GM19351 (cell line): Measurements from ENCODE around the gene COMMD10.

Source experiments
- ATAC-seq: cut with Tn5 transposase; IDR thresholded peaks from one replicate; pipeline ENCODE4 v1.9.1; 2021; ENCODE audit warnings: mild to moderate bottlenecking, moderate library complexity; ENCODE audit not compliant: unreplicated experiment

COMMD10 gene

GRCh38 chr5:116209166-116209565 is 124.3 kb downstream of the COMMD10 start:
- no peak for ATAC-seq

DNA sequence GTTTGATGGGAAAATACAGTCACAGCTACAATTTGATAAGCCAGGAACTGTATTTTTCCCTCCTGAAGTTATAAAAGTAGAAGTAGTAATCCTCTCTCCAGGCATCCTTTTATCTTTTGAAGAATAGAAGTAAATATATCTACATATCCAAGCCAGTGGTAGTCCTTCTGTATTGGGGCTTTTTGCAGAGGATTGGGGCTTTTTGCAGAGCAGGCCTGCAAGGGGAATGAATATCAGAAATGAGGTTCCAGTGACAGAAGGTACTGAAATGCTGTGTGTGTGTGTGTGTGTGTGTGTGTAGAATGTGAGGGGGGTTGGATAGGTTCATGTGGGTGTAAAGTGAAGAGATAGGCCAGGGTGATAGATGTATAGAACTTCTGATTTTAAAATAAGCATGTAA is 127.4 kb downstream of the COMMD10 start:
- no peak for ATAC-seq

GRCh38 chr5:116216246-116216645 is 131.4 kb downstream of the COMMD10 start:
- no peak for ATAC-seq

DNA sequence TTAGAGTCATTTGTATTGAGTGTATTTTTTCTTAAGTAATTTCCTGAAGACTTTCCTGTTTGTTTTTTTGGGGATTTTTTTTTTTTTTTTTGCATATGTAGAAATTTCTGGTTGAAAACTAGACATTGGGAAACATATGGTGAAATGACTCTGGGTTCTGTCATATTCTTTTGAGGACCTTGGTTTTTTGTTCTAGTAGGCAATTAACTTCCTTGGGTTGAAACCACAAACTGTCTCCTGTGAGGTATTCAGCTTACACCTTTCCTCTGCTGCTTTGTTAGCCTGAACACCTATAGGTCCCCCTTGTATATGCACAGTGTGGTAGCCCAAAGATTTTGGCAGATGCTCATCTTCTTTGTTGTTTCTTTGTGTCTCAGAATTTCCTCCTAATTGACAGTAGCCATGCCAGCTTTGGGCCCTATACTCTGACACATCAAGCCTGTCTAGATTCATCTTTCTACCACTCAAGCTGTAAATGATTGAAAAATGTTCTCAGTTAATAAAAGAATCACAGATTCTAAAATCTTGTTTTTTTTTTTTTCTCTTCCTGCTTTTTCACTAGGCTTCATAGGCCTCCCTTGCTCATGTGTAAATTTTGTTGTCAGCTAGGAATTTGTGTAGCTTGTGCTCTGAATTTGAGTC is 140.6 kb downstream of the COMMD10 start:
- no peak for ATAC-seq

GRCh38 chr5:116229131-116229689 is 144.4 kb downstream of the COMMD10 start:
- ATAC-seq, result no peak

DNA sequence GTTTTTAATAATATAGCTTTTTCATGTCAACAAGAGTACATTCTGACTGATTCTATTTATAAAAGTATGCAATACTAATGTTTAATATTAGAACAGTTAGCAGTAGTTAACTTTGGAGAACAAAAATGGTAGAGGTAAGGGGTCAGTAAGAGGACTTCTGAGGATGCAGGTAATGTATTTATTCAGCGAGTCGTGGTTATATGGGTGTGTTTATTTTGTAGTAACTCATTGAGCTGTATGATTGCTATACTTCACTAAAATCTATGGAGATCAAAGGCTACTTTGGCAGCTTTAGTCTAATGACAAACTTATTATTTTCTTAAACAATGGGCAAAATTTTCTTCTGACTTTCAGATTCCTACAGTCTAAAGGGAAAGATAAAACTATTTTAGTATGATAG is 146.5 kb downstream of the COMMD10 start:
- no peak for ATAC-seq

DNA sequence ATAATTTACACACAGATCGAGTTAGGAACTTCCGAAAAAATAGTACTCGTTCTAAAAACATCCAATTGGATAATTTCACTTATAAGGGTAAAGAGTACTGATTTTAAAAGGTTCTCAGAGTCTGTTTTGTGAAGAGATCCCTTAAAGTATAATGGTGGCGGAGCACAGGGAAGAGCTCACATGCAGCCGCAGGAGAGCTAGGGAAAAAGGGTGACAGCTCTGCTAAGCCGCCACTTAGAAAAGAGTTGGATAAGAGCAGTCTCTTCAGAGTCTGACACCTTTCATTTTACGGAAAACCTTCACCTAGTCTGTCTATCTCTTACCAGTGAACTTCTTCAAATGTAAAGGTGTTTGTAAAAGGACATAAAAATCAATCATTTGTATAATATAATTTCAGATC is 149.9 kb downstream of the COMMD10 start:
- no peak for ATAC-seq

- no peak for ATAC-seq
These were observed 153.2 kb downstream of the COMMD10 start for GRCh38 chr5:116237917-116238500.

GRCh38 chr5:116242343-116242742 is 157.5 kb downstream of the COMMD10 start:
- ATAC-seq, result no peak

DNA sequence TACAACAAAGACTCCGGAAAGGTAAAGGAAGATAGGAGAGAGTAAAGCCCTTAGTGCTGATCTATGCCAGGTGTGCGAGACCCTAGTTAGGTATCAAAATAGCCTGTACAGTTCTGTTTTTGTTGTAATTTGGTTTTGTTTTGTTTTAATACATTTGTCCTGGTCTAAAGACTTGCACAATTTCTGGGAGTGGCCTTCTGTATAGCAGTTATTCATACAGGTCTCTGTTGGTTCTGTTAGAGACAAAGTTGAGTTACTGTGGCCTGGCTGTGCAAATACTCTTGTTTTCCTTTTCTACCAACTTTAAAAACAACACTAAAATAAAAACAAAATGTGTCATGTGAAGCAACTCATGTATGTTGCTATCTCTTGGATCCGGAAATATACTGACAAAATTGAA is 163.6 kb downstream of the COMMD10 start:
- ATAC-seq, result no peak

GRCh38 chr5:116249648-116250047 is 164.8 kb downstream of the COMMD10 start:
- ATAC-seq, result no peak

- no peak for ATAC-seq
These were observed 171.9 kb downstream of the COMMD10 start for GRCh38 chr5:116256717-116257116.

DNA sequence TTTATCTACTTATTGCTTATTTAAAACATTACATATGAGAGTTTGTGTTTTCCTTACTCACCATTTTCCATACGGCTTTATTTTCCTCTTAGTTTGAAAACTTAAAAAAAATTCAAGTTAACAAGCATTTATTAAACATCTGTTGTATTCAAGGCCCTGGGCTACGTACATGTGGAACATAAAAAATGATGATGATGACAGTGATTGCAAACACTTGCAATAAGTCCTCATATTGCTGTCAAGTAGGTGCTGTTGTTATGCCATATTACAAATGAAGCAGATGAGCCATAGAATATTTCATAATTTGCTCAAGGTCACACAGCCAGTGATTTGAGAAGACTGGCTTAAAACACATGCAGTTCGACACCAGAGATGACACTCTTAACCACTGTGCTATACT is 180.6 kb downstream of the COMMD10 start:
- no peak for ATAC-seq

DNA sequence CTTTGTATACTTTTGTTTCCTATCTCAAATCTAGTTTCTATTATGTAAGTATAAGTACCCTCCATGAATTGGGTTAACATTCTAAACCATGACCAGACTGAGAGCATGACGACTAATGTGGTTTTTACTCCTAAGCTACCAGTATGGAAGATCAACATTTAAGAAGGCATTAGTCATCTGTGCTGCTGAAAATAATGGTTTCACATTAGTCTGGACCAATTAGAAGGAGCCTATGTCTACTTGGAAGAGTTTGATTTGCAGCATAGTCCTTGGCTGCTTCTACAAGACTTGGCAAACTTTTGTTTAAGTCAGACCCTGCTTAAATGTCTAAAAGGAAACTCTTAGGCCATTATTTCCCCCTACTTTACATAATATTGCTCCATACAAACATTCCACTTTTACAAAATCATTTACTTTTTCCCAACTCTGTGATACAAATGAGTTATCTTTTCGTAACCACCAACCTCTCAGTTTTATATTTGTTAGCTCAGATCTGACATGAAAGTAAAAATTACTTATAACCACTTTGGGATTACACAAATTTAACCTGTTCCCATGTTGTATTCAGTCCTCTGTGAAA is 186.7 kb downstream of the COMMD10 start:
- ATAC-seq, result no peak

- no peak for ATAC-seq
These were observed 187.6 kb downstream of the COMMD10 start for GRCh38 chr5:116272281-116272941.

DNA sequence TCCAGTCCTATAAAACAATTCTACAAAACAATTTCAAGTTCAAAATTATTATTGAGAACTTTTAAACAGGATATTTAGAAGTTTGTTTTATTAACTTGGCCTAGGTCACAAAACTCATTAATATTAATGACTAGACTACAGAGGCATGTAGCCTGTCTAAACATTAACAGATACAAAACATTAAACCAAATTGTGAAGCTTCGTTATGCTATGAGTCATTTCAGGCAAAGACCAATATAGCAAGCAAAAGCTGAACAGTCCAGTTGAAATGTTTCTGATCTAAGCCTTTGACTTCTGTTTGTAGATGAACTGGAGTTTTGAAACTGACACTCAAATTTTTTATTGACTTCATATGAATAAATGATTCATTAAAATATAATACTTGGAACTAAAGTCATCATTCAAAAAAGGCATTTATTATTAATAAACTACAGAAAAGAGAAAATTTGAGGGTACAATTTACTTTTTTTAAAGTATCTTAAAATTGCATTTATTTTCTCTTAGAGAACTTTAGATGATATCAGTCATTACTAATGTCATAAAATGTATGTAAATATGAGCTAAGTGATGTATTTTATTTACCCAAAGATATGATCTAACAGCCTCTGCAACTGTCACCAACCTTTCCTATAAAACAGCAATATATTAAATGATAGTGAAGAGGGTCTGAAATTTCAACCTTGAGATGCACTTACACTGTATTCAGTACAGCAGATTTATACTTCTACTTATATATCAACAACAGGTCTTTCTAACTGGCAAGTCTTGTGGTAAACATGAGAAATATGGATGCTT is 188.8 kb downstream of the COMMD10 start:
- peak; percentile 87 for ATAC-seq

- ATAC-seq, result no peak
These were observed 189.4 kb downstream of the COMMD10 start for GRCh38 chr5:116274251-116274650.

DNA sequence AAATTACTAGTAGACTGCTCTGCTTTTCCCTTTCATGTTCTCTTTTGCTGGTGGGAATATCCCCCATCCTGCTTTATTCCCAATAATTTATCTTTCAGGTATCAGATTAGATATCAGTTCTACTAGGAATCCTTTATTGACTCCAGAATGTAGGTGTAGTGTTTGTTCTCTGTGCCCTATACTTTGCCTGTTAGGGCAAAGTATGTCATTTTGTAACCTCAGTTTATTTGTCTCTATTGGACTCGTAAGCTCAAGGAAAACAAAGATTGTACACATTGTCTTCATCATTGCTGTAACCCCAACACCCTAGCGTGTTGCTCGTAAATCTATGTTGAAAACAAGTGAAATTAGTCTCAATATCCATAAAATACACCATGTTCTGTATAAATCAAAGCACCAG is 190.5 kb downstream of the COMMD10 start:
- ATAC-seq, result no peak

- ATAC-seq, result no peak
These were observed 192.1 kb downstream of the COMMD10 start for GRCh38 chr5:116276952-116277351.

DNA sequence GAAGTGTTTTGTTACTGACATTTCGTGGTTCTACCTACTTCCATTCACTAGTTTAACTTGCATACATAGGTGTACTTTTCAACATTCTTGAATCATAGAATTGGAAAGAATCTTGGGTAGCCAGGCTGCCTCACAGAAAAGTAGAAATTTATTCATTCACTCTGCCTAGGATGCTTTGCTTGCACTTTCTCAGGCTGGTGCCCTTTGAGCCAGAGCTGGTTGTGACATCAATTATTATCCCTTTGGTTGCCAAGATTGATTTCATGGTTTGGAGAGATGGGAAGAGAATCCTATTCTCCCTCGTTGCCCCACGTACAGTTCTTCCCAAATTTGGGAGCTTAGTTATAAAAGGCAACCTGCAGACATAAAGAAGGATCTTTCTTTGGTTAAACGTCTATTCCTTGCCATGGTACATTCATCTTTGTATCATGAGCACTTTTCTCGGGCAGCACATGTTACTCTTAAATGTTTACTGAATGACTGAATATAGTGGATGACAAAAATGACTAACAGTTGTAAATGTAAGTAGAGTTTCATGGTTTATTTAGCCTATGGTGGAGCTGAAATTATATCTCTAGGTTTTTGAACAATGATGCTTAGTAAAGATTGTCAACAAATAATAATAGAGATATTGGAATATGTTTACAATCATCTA is 195.5 kb downstream of the COMMD10 start:
- no peak for ATAC-seq
